SK-MEL-5 (cell line): ENCODE measurements around the gene XKR7. TPM values are rescaled to one million over a fixed set of nuclear protein-coding genes. Genes with fewer than 3 reads are reported as not detected.

ENCODE experiments used
- DNase-seq: peaks from one replicate; pipeline ENCODE4 v3.0.0-alpha.2; 2016; ENCODE audit warnings: low read depth, low spot score
- in situ Hi-C: cut with HindIII; loops from 2 replicates; pipeline ENCODE4 v1.10.0; 2016; ENCODE audit warnings: low sequenced_read_pairs, high pct_unique_total_duplicates, low pct_unique_long_range_greater_than_20kb
- total RNA-seq: library from RNA; depleted of rRNA; stranded (reverse); fragments of >200 nt; shearing (Covaris generic); gene quantifications from 2 replicates; pipeline ENCODE4 v1.2.3, GENCODE V29; 2014

The XKR7 gene
- total RNA-seq, 1 experiment from 2014 or later: 0.11 TPM

GRCh38 chr20:31934968-31935764, 32.8 kb upstream of the XKR7 start:
- DNase-seq: peak; percentile 19
- in situ Hi-C loops: no loop called here

- no peak for DNase-seq
- in situ Hi-C loops: no loop called here
Measured at GRCh38 chr20:31936420-31936819, 31.5 kb upstream of the XKR7 start.

- in situ Hi-C loops: no loop called here
Measured at GRCh38 chr20:31937820-31938219, 30.1 kb upstream of the XKR7 start.

GRCh38 chr20:31939661-31940060, 28.3 kb upstream of the XKR7 start:
- no peak for DNase-seq
- in situ Hi-C loops: no loop called here

More at GRCh38 chr20:31937820-31938219, 30.1 kb upstream of the XKR7 start:
- no peak for DNase-seq

- in situ Hi-C loops: no loop called here
- DNase-seq: no peak
Measured at GRCh38 chr20:31943052-31943471, 24.9 kb upstream of the XKR7 start.

- DNase-seq: no peak
- in situ Hi-C loops: no loop called here
Measured at GRCh38 chr20:31945319-31945718, 22.6 kb upstream of the XKR7 start.

- DNase-seq: no peak
- in situ Hi-C loops: no loop called here
Measured at GRCh38 chr20:31945785-31946184, 22.2 kb upstream of the XKR7 start.

- in situ Hi-C loops: no loop called here
- DNase-seq: peak; percentile 10
Measured at GRCh38 chr20:31948008-31948407, 19.9 kb upstream of the XKR7 start.

- in situ Hi-C loops: no loop called here
- DNase-seq: no peak
Measured at GRCh38 chr20:31949877-31950646, 17.9 kb upstream of the XKR7 start.

- in situ Hi-C loops: no loop called here
- no peak for DNase-seq
Measured at GRCh38 chr20:31951203-31951529, 16.8 kb upstream of the XKR7 start.

GRCh38 chr20:31951530-31952453, 16.2 kb upstream of the XKR7 start, which contains the start of gene PDRG1:
PDRG1 (minus strand) TSS chr20:31952046; CDS start chr20:31951961, 85 bp downstream.
- in situ Hi-C loops: no loop called here
- DNase-seq: peak; percentile 96

- DNase-seq: no peak
- in situ Hi-C loops: no loop called here
Measured at GRCh38 chr20:31953556-31954148, 14.3 kb upstream of the XKR7 start.

- no peak for DNase-seq
- in situ Hi-C loops: no loop called here
Measured at GRCh38 chr20:31954500-31954899, 13.5 kb upstream of the XKR7 start.

- DNase-seq: no peak
- in situ Hi-C loops: no loop called here
Measured at GRCh38 chr20:31956556-31957526, 11.1 kb upstream of the XKR7 start.

GRCh38 chr20:31962761-31963160, 5.2 kb upstream of the XKR7 start:
- no peak for DNase-seq
- in situ Hi-C loops: no loop called here

GRCh38 chr20:31963889-31964288, 4.1 kb upstream of the XKR7 start:
- in situ Hi-C loops: no loop called here
- DNase-seq: no peak
